Measurements from ENCODE around the gene BMP6. TPM values are rescaled to one million over a fixed set of nuclear protein-coding genes. Genes with fewer than 3 reads are reported as not detected.

Gene BMP6
- total and polyA plus RNA-seq, 9 donors, result 3.4 to 28.1 (median 8.3) TPM

- Histone ChIP-seq H3K27ac (no peak overlapping the region), H3K36me3 (no peaks in the 10 kb centered on the region), H3K4me3 (no peak overlapping the region), H3K27me3 (no peaks in the 10 kb centered on the region), H3K9me3 (no peaks in the 10 kb centered on the region), H3K4me1 (ENCODE audit: insufficient read depth) (peaks cover 8% of the 10 kb centered on the region)
- no peak for DNase-seq
- TF ChIP-seq EP300 (IDR thresholded peaks at IDR 0.05) (no peak), POLR2A (IDR thresholded peaks at IDR 0.05) (no peak), CTCF (IDR thresholded peaks at IDR 0.05) (no peak)
- WGBS, 3 donors, result 94 to 96% (median 96%) methylated on average over 9 of the region's 9 CpGs
- intact Hi-C loops (cut with DNase I), result no loop called here
Measured at GRCh38 chr6:7901056-7901455, 175.2 kb downstream of the BMP6 start.

- WGBS, 3 donors, result 80 to 90% (median 82%) methylated on average over 4 of the region's 4 CpGs
- peaks cover 8% of the 10 kb centered on the region for H3K4me1 ChIP-seq (ENCODE audit: insufficient read depth)
- no peaks in the 10 kb centered on the region for H3K27me3 ChIP-seq
- no peaks in the 10 kb centered on the region for H3K9me3 ChIP-seq
- H3K27ac ChIP-seq, result no peak overlapping the region
- intact Hi-C loops (cut with DNase I), result no loop called here
- H3K4me3 ChIP-seq, result no peak overlapping the region
- no peak for DNase-seq
- H3K36me3 ChIP-seq, result no peaks in the 10 kb centered on the region
- no peak for TF ChIP-seq POLR2A (IDR thresholded peaks at IDR 0.05)
- TF ChIP-seq EP300 (IDR thresholded peaks at IDR 0.05), result no peak
- no peak for TF ChIP-seq CTCF (IDR thresholded peaks at IDR 0.05)
Measured at GRCh38 chr6:7901780-7902179, 175.9 kb downstream of the BMP6 start.

DNA sequence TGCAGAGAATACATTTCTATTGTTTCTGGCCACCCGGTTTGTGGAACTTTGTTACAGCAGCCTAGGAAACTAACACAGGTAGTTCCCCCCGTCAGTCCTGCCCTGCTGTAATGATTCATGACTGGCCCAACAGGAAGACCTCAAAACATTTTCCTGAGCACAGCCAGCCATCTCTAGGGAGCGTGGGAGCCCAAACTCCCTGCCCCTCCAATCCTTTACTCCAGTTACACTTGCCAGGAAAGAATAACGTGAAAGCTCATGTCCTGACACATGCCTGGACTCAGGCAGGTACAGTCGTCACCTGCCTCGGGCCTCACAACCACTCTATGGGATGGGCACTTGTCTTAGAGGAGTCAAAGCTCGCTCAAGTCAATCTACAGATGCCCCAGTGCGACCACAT, 176.3 kb downstream of the BMP6 start:
- Histone ChIP-seq H3K27ac (no peak overlapping the region), H3K4me1 (ENCODE audit: insufficient read depth) (peaks cover 8% of the 10 kb centered on the region), H3K27me3 (no peaks in the 10 kb centered on the region), H3K9me3 (no peaks in the 10 kb centered on the region), H3K4me3 (no peak overlapping the region), H3K36me3 (no peaks in the 10 kb centered on the region)
- no peak for DNase-seq
- no peak for TF ChIP-seq POLR2A (IDR thresholded peaks at IDR 0.05)
- TF ChIP-seq EP300 (IDR thresholded peaks at IDR 0.05), result no peak
- TF ChIP-seq CTCF (IDR thresholded peaks at IDR 0.05), result no peak
- intact Hi-C loops (cut with DNase I), result no loop called here
- WGBS, 3 donors, result 87 to 88% (median 87%) methylated on average over 8 of the region's 8 CpGs

DNA sequence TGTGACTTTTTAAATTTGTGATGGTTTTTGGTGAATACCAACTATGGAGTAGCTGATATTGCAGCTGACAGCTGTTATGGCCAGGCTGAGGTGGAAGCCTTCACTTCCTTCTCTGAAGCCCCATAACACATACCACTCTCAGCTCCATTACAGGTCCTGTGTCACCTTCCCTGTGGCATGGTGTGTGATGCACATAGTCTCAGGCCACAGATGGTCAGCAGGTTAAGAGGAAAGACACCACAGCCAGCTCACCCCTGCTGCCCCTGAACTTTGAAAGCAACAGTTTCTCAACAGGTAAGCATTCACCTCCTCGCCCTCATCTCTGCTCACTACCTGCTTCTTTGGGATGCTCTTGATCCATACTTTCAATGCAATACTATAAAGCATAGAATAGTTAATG, 177.0 kb downstream of the BMP6 start:
- no peaks in the 10 kb centered on the region for H3K36me3 ChIP-seq

More for the DNA sequence above, 177.0 kb downstream of the BMP6 start:
- no peaks in the 10 kb centered on the region for H3K27me3 ChIP-seq
- H3K9me3 ChIP-seq, result no peaks in the 10 kb centered on the region
- DNase-seq, result no peak
- whole genome bisulfite sequencing, 3 donors, result 96 to 100% (median 97%) methylated on average over 1 of the region's 1 CpG
- H3K4me1 ChIP-seq (ENCODE audit: insufficient read depth), result peaks cover 10% of the 10 kb centered on the region
- no peak overlapping the region for H3K4me3 ChIP-seq
- H3K27ac ChIP-seq, result no peak overlapping the region
- TF ChIP-seq POLR2A (IDR thresholded peaks at IDR 0.05) (no peak), EP300 (IDR thresholded peaks at IDR 0.05) (no peak), CTCF (IDR thresholded peaks at IDR 0.05) (no peak)
- intact Hi-C loops (cut with DNase I), result no loop called here

Measured in ovary (tissue), 9 donors.